LoVo (cell line): ENCODE data around the gene KNDC1.
"Not testable (repeated sequence)": the region's sequence is repeated elsewhere in the genome, so short reads cannot be mapped to it uniquely, and the experiment has no call there.

Experiments
- DNase-seq: peaks from one replicate; pipeline ENCODE4 v3.0.0-alpha.2; 2016; ENCODE audit warnings: low spot score

The KNDC1 gene

DNA sequence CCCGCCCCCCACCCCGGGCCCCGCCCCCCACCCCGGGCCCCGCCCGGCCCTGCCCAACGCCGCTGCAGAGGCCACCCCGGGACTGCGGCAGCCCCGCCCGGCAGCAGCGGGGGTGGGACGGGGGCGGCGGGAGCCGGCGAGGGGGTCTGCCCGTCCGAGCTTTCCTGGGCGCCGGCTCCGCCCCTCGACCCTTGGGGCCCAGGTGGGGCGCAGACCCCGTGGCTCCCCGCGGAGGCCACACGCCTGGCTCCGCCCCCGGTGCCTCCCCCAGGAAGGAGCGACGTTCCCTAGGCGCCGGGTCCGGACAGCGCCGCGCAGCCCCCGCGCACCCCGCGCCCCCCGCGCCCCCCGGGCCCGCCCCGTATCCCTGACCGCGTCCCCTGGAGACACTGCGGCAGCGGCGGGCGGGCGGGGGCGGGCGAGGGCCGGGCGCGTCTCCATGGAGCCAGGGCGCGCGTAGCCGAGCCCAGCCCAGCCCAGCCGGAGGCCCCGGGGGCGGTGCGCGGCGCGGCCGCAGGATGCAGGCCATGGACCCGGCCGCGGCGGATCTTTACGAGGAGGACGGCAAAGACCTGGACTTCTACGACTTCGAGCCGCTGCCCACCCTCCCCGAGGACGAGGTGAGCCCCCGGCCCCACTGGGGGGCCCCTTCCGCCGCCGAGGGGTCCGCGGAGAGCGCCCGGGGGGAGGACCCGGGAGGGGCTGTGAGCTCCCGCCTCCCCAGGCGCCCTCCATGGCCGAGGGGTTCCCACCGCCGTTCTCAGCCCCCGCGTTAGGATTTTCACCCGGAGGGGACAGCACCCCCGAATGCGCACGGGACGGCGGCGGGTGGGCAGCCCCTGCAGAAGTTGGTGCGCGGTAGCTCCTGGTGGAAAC is at the start of gene KNDC1:
Gene KNDC1, plus strand, starts transcription at position 270 of the 876 bp plus-strand sequence. Its CDS starts 249 bp downstream, at position 519.
- no peak for DNase-seq

GRCh38 chr10:133110609-133111275 is 49.3 kb upstream of the KNDC1 start:
- DNase-seq, result no peak

GRCh38 chr10:133111640-133112039 is 48.4 kb upstream of the KNDC1 start:
- not testable (repeated sequence) for DNase-seq

GRCh38 chr10:133113146-133113830 is 46.7 kb upstream of the KNDC1 start:
- no peak for DNase-seq

GRCh38 chr10:133113847-133114246 is 46.2 kb upstream of the KNDC1 start:
- no peak for DNase-seq

GRCh38 chr10:133114251-133114650 is 45.8 kb upstream of the KNDC1 start:
- DNase-seq, result no peak

- no peak for DNase-seq
Observed at GRCh38 chr10:133114726-133115452, 45.1 kb upstream of the KNDC1 start.

DNA sequence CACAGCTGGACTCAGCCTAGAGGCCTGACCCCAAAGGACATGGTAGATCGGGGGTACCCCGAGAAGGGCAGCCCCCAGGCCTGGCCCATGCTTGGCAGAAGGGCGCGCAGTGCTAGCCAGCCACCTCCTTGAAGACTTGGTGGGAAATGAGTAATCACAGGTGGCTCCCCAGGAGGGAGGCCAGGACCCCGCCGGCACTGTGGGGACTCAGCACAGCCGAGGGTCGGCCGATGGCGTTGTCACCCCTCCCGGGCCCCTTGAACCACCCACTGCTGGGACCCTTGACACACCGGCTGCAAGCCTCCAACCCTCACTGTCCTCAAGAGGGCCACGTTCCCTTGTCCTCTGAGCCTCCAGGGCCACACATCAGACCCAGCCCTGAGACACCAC is 44.6 kb upstream of the KNDC1 start:
- DNase-seq, result no peak

DNA sequence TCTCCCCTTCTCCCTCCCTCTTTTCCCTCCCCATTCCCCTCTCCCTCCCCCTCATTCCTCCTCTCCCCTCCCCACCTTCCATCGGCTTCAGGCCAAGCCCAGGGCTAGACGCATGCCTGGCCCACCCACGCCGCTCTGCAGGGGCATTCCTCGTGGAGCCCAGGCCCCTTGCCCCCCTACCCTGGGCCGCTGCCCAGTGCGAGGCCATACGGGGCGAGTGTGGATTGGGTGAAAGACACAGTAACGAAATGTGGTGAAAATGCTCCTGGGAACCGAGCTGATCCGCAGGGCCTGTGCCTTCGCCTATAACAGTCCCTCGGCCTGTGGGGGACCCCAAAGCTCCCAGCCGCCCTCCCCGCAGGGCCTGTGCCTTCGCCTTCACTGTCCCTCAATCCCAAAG is 44.0 kb upstream of the KNDC1 start:
- DNase-seq, result no peak

- DNase-seq, result no peak
Observed at GRCh38 chr10:133116455-133116854, 43.6 kb upstream of the KNDC1 start.

DNA sequence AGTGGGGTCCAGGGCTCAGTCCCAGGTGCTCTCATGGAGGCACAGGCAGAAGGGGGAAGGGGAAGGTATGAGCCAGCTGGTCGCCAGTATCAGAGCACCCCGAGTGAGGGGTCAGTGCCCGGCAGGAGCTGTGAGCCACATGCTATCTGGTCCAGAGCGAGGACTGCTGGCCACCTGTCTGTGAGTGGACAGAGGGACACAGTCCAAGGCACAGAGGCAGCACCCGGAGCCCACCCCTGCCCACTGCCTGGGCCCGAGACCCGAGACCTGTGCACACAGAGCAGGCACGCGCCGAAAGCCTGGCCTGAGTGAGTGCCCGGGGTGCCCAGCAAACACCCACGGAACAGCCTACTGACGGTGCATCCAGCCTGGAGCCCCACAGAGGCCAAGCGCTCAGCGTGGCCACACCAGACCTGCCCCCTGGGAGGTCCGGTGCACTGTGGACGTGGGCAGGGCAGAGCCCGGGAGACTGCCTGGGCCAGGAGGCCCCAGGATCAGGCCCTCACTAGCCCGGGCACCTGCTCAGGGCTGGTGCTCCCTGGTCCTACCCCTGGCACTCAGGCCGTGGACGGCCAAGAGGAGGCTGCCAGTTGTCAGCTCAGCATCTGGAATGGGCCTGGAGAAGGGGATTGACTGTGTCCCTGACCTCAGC is 42.9 kb upstream of the KNDC1 start:
- DNase-seq, result no peak

DNA sequence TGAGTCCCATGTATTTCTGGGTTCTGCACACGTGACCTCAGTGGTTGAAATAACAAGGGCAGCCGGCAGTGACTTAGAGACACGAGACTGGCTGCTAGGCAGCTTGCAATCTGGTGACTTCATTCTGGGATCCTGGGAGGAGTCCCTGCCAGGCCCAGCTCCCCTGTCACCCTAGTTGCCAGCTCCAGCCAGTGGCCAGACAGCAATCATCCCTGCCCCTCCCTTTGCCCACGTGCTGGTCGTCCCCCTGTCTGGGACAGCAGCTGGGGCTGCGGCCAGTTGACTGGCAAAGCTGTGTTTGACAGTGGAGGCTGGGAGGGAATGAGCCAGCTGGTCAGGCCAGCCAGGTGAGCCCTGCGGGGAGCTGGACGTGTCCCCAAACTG is 42.3 kb upstream of the KNDC1 start:
- DNase-seq, result no peak

DNA sequence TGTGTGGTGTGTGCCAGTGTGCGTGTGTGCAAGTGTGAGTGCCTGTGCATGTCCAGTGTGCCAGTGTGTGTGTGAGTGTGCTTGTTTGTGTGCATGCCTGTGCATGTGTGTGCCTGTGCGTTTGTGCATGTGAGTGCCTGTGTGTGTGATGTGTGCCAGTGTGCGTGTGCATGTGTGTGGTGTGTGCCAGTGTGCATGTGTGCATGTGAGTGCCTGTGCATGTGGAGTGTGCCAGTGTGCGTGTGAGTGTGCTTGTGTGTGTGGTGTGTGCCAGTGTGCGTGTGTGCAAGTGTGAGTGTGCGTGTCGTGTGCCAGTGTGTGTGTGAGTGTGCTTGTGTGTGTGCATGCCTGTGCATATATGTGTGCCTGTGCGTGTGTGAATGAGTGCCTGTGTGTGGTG is 38.5 kb upstream of the KNDC1 start:
- no peak for DNase-seq

GRCh38 chr10:133122171-133122935 is 37.7 kb upstream of the KNDC1 start:
- no peak for DNase-seq

DNA sequence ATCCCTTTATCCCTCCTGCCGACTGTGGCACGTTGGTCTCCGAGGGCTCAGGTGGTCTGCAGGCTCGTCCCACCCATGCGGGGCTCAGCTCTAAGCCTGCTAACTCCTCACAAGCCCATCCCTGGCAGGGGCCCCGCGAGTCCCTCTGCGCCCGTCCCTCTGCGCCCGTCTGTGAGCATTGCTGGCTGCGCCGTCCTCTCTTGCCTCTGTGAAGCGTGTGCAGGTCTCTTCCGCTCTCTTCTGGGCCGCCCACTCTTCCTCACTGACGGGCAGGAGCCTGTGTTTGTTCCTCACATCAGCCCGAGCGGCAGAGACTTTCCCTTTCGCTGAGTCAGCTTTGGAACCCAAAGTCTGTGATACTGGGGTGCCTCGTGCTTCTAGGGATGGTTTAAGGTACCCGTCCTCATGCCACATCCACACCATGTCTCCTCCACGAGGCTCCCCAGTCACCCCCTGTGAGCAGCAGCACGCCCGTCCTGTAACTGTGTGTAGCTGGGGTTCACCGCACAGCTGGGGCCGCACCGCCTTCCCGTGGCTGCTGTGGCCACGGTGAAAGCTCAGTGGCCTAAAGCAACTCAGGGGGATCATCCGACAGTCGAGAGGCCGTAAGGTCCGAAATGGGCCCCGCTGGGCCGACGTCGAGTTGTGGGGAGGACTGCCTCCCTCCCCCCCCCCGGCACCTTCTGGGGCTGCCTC is 36.8 kb upstream of the KNDC1 start:
- no peak for DNase-seq

DNA sequence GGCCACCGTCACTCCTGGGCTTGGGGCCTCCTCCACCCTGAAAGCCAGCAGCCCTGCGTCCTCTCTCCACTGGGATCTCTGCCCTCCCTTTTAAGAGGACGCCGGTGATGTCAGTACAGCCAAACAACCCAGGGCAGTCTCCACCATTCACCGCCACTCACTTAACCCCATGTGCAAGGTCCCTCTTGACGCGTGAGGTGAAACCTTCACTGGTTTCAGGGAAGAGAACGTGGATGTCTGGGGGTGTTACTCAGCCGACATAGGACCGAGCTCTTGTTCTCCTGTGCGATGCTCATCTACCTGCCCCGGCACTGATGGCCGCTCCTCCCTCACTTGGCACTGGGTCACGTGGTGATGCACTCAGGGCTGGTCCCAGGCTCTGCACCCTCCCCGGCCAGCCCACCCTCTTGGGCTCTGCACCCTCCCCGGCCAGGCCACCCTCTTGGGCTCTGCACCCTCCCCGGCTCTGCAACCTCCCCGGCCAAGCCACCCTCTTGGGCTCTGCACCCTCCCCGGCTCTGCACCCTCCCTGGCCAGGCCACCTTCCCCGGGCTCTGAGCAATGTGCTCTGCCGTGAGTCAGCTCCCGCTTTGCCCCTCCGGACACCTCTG is 36.2 kb upstream of the KNDC1 start:
- no peak for DNase-seq

- DNase-seq, result no peak
Observed at GRCh38 chr10:133124357-133125211, 35.4 kb upstream of the KNDC1 start.

GRCh38 chr10:133125901-133126300 is 34.1 kb upstream of the KNDC1 start:
- DNase-seq, result no peak
